Measurements from ENCODE around the gene CENPO.
"Not testable (repeated sequence)": the region's sequence is repeated elsewhere in the genome, so short reads cannot be mapped to it uniquely, and the experiment has no call there.

The CENPO gene

DNA sequence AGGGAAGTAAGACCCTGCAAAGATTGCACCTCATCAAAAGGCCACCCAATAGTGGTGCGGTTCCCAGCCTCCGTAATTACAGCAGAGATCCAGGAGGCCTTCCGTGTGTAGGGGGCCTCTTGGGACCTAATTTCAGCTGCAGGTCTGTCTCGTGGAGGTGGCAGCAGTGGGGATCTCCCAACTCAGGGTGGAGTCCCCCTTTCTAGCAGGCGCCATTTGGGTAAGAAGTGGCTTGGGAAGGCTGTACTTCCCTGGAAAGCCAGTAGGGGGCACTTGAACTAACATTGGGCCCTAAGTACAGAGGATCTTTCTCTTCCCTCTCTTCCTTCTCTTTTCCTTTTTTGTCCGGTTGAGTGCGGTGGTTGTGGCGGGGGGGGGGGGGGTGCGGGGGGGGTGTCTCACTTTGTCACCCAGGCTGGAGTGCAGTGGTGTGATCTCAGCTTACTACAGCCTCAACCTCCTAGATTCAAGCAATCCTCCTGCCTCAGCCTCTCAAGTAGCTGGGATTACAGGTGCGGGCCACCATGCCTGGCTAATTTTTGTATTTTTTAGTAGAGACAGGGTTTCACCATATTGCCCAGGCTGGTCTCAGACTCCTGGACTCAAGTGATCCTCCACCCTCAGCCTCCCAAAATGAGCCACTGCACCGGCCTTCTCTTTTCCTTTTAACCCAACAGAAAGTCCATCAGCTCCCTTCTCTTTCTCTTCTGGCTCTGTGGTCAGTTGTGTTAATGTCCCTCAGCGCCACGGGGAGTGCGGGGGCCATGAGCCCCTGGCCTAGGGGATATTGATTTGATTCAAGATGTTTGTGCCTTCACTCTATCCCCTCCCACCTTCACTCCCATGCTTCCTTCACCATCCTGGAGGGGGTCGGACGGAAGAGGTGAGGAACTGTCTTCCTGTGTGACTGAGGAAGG lies 32.0 kb downstream of the CENPO start:
- DNase-seq = no peak

GRCh38 chr2:24825883-24826772 lies 32.9 kb downstream of the CENPO start:
- no peak for DNase-seq

- DNase-seq = no peak
Measured at GRCh38 chr2:24826773-24827145, 33.5 kb downstream of the CENPO start.

- DNase-seq = peak; percentile 25
Measured at GRCh38 chr2:24827321-24828237, 34.4 kb downstream of the CENPO start.

DNA sequence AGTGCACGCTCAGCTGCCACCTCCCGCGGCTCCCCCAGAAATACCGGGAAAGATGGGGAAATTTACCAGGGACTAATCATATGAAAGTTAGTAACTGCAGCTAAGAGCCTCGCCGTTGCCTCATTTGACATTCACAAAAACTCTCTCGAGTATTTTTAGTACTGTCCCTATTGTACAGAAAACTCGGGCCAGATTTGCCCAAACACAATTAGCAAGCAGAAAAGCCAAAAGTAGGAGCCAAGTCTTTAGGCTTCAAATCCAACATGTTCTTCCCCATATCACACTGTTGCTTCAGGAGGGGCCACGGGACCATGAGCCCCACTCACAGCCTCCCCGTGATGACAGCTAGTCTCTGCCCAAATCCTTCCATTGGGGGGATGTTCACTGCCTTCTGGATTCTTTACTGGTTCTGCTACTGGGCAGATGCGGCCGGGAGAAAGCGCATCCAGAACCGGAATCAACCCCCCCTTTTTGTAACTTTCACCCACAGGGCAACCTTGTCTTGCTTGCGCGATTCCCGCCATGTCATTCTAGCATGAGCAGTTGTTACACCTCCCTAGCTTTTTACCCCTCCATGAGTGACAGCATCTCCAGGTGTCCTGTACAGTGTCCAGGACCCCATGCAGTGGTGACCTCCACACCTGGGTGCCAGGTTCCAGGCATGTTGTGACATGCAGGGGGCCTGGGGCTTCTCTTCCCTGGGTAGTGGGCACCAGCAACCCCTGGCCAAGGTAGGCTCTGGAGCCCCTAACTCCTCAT lies 35.2 kb downstream of the CENPO start:
- DNase-seq = no peak

GRCh38 chr2:24830351-24830750 lies 37.1 kb downstream of the CENPO start:
- DNase-seq = no peak

DNA sequence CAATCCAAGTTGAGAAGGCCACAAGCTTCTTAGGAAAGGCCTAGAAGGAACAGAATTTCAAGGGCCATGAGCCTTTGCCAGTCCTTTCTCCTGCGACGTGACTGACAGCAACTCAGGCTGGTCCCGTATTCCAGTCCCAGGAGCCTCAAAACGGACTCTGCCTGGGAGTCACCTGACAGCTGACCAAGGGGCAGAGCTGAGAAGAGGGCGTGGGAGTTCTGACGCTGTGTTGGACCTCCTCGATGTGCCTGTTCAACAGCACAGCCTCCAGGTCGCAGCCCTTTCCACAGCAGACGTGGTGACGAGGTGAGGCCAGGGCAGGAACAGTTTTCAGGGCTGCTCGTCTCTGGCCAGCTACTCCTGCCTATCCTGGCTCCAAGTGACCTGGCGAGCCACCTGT lies 37.6 kb downstream of the CENPO start:
- no peak for DNase-seq

DNA sequence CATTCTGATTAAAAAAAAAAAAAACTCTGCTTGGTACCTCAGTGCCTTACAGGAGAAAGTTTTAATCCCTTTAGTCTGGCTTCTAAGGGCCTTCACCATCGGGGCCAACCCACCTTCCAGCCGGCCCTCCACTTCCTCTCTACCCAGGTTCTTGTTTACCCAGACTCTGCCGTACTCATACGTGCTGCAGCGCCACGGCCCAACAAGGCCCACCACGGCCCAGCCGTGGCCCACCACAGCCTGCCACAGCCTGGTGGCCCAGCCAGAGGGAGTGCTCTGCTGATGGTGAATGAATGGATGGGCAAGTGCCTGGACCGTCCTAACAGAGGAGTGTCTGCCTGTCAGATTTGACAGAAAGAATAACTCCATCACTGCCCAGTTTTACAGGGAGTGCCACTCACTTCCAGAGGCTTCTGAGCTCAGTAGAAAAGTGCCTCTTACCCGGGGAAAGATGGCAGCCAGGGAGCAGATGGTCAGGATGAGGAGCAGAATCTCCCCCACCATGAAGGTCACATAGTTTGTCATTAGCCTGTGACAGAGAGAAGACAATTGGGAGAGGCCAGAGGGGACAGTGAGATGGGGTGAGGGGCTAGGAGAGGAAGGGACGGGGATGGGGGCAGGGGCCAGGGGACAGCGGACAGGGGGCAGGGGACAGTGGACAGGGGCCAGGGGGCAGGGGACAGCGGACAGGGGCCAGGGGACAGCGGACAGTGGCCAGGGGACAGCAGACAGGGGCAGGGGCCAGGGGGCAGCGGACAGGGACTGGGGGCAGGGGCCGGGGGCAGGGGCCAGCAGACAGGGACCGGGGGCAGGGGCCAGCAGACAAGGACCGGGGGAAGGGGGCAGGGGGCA lies 38.2 kb downstream of the CENPO start:
- no peak for DNase-seq

DNA sequence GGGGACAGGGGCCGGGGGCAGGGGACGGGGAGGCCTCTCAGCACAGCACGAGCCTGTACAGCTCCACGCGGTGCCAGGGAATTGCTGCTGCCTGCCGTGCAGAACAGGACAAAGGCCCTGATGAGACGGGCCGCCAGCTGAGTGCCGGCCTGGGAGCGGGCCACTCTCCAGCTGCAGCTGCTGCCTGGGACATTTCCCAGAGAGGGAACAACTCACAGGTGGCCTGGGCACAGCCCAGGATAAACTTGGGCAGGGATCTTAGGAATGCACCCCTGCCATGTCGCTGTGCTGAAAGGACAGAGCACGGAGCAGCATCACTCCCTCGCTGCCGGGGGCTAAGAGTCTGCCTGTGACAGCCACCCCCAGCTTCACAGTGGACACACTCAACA lies 38.8 kb downstream of the CENPO start:
- no peak for DNase-seq

DNA sequence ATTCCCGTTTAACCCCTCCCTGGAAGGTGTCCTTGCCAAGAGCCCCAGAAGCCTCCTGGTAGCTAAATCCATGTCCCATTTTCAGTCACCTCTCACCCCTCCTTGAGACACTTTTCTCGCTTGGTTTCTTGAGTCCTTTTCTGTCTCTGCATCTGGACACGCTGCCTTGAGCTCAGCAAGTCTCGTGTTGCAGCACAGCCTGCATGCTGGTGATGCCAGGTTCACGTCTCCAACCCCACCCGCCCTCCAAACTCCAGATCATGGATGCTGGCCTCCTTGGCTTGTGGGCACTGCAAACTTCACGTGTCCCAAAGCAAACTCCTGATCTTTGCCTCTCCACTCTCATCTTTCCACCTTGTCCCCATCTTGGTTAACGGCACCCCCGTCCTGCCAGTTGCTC lies 39.3 kb downstream of the CENPO start:
- no peak for DNase-seq

- DNase-seq = no peak
Measured at GRCh38 chr2:24832931-24833701, 39.9 kb downstream of the CENPO start.

- no peak for DNase-seq
Measured at GRCh38 chr2:24833821-24834732, 40.9 kb downstream of the CENPO start.

DNA sequence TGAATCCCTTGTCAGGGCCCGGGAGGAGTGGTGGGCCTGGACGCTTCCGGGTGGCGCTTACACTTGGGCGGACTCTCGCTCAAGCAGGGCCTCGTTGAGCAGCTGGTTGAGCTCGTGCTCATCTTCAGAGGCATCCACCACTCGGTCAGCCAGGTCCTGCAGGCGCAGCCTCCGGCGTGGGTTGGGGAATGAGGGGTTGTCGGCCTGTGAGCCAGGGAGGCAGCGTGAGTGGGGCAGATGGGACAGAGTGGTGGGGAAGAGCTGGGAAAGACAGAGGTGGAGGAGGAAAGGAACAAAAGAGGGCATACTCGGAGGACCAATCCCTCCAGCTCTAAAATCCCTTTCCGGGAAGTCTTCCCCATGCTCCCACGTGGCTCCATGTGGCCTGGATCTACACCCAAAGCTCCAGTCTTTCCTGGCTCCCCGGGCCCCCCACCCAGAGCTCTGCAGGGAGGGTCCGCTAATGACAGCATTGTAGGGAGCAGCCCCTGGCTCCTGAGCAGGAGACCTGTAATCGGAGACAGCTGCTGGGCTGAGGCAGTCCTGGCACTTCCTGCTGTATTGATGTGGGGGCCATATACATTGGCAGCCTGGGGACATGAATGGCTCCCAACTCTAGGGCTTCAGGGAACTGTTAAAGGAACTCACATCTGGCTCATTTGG lies 41.6 kb downstream of the CENPO start:
- DNase-seq = no peak

GRCh38 chr2:24835411-24835810 lies 42.2 kb downstream of the CENPO start:
- not testable (repeated sequence) for DNase-seq

GRCh38 chr2:24836206-24836605 lies 43.0 kb downstream of the CENPO start:
- DNase-seq = no peak

DNA sequence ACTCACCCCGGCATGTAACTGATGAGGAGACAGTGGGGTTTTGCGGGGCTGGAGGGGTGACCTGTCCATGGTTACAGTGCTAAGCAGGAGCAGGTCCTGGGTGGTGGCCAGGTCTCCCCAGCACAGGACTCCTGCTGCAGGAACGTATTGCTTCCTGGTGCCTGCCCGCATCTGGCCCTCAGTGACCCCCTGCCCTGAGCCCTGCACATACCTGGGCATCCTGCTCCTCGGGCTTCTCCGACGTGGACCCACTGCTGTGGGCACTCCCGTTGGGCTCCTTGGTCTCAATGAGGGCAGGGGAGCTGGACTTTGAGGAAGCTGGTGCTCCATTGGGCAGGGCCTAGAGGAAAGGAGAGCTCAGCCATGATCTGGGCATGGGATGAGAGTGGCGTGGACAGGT lies 43.5 kb downstream of the CENPO start:
- DNase-seq = no peak

DNA sequence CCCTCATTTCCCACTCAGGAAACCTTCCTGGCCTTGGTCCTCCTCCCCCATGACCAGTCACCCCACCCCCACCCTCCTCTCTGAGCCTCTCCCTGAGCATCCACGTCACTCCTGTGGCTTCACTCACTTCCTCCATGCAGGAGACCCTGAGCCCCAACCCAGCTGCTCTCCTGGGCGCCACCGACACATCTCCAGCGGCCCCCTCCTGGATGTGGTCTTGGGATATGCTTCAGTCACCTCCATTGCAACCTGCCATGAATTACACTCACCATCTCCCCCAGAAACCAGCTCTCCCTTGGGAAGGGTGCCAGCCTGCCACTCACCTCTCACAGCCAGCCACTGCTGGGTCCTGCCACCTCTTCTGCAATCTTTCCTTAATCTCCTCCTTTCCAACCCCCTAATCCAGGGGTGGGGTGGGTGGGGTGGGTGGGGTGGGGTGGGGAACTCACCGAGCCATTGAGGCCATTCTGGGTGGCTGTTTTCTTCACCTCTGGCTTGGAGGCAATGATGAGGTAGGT lies 44.8 kb downstream of the CENPO start:
- no peak for DNase-seq

DNA sequence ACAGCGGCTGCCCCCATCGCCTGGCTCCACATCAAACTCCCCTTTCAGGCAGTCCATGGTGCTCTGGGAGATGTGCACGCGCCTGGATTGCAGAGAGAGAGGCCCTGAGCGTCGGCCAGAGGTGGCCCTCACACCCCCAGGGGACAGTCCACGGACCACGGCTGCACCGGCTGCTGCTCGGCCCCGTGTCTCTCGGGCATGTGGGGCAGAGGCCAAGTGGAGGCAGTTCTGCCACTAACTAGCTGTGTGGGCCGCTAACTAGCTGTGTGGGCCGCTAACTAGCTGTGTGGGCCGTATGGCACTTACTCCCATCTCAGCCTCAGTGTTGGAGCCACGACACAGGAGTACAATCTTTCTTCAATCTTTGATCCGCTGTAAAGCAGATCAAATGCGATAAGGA lies 45.3 kb downstream of the CENPO start:
- no peak for DNase-seq

Data from DMS79 (cell line).